ENCODE measurements around the gene DNM2.
"Not testable (repeated sequence)": the region's sequence is repeated elsewhere in the genome, so short reads cannot be mapped to it uniquely, and the experiment has no call there.

Gene DNM2

GRCh38 chr19:10872546-10873107, 154.7 kb downstream of the DNM2 start:
- DNase-seq: no peak

- DNase-seq: no peak
These were observed 156.1 kb downstream of the DNM2 start for GRCh38 chr19:10874024-10874423.

- DNase-seq: no peak
These were observed 158.8 kb downstream of the DNM2 start for GRCh38 chr19:10876459-10877240.

GRCh38 chr19:10877608-10878007, 159.7 kb downstream of the DNM2 start:
- not testable (repeated sequence) for DNase-seq

- DNase-seq: no peak
These were observed 160.4 kb downstream of the DNM2 start for GRCh38 chr19:10878253-10878652.
